GM19467 (cell line): Measurements from ENCODE around the gene CARNS1.

Experiments used
- ATAC-seq: cut with Tn5 transposase; IDR thresholded peaks from one replicate; pipeline ENCODE4 v1.9.1; 2021; ENCODE audit warnings: mild to moderate bottlenecking, moderate library complexity; ENCODE audit not compliant: unreplicated experiment

Gene CARNS1

GRCh38 chr11:67409261-67409666 is 6.2 kb upstream of the CARNS1 start:
- no peak for ATAC-seq

GRCh38 chr11:67409781-67410368 is 5.6 kb upstream of the CARNS1 start:
- no peak for ATAC-seq

GRCh38 chr11:67410369-67410831 is 5.1 kb upstream of the CARNS1 start:
- ATAC-seq = no peak

DNA sequence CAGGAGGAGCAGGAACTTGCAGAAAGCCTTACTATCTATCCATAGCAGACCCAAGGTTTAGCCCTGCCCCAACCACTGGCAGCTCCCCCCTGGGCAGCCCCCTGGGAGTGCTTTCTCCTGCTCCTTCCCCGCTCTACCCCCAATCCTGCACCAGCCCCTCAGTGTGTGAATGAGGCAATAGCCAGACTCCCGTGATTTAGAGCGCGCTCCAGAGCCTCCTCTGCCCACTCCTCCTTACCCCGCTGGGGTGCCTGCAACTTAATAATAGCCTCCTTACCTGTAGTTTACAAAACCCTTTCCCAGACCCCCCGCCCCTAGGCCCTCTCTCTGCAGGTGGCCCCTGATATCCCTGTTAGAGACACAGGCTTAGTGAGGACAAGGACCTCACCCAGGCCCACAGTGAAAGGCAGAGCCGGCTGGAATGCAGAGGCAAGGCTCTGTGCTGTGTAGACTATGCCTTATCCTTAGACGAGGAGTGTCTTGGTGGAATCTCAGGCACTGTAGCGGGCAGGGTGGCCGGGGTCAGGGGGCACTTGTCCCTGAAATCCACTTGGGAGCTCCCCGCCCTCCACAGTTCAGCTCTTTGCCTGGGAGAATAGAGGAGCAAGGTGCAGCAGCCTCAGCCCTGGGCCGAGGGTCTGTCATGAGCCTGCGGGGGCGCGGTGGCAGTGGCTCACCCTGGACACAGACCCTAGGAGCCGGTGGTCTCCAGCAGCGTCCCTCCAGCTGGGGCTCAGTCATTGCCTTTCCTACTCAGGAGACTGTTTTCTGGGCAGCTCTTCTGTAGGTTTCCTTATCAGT is 4.3 kb upstream of the CARNS1 start:
- ATAC-seq = no peak

GRCh38 chr11:67411785-67412152 is 3.7 kb upstream of the CARNS1 start:
- no peak for ATAC-seq

- ATAC-seq = no peak
Observed at GRCh38 chr11:67412495-67413179, 2.8 kb upstream of the CARNS1 start.

GRCh38 chr11:67413266-67413849 is 2.1 kb upstream of the CARNS1 start:
- ATAC-seq = no peak

DNA sequence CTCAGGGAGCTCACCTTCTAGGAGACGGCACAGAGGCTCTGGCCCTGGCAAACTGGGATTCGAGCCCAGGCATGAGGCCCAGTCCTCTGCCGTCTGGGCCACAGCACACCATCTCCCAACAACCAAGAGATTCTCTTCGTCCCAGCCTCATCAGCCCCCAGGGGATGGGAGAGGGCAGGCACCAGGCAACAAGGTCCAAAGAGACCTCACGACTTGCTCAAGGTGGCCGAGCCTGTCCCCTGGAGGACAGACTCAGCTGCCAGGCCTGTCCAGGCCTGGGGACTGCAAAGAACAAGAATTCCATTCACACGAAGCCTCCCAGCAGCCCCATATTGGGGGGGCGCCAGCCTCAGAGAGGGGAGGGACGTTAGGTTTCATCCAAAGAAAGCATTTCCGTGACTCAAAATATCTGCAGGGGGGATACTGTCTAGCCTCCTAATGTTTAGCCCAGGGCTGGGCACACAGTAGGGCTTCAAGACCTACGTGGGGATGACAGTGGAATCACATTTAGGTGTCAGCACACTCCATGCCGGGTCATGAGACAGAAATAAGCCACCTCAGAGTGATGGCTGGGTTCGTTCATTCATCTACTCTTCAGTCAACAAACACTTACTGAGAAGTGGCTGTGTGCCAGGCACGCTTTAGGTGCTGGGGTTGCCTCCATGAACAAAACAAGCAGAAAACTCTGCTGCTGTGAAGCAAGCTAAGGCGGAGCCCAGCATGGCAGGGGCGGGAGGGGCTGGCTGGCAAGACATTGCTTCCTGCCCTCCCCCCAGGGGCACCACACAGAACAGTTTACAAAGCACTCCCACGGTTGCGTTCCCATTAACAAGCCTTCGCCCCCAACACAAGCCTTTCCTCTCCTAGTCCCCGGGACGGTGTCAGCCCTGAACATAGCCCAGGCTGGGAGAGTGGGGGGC is 1.2 kb downstream of the CARNS1 start:
- ATAC-seq = no peak

- no peak for ATAC-seq
Observed at GRCh38 chr11:67417425-67417824, 1.9 kb downstream of the CARNS1 start.

DNA sequence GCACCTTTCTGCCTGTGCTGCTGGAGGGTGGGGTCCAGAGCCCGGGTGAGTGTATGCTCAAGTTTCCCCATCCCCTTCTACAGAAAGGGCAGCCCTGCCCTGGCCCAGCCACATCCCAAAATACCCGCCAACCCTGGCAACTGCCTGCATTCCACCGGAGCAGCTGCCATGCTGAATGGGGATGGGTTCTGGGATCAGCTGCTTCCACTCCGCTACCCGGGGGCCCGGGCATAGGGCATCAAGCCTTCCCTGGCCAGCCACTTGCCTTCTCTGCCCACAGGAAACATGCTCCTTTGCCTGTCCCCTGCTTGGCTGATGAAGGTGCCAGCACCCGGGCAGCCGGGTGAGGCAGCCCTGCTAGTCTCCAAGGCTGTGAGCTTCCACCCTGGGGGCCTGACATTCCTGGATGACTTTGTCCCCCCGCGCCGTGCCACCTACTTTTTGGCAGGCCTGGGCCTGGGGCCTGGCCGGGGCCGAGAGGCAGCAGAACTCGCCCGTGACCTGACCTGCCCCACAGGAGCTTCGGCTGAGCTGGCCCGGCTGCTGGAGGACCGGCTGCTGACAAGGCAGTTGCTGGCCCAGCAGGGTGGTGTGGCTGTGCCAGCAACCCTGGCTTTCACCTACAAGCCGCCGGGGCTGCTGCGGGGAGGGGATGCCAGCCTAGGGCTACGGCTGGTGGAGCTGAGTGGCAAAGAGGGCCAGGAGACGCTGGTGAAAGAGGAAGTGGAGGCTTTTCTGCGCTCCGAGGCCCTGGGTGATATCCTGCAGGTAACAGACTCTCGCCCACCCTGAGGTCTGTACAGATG is 3.2 kb downstream of the CARNS1 start:
- ATAC-seq = no peak

- no peak for ATAC-seq
Observed at GRCh38 chr11:67419325-67420049, 4.0 kb downstream of the CARNS1 start.

GRCh38 chr11:67420147-67420645 is 4.7 kb downstream of the CARNS1 start:
- ATAC-seq = no peak

DNA sequence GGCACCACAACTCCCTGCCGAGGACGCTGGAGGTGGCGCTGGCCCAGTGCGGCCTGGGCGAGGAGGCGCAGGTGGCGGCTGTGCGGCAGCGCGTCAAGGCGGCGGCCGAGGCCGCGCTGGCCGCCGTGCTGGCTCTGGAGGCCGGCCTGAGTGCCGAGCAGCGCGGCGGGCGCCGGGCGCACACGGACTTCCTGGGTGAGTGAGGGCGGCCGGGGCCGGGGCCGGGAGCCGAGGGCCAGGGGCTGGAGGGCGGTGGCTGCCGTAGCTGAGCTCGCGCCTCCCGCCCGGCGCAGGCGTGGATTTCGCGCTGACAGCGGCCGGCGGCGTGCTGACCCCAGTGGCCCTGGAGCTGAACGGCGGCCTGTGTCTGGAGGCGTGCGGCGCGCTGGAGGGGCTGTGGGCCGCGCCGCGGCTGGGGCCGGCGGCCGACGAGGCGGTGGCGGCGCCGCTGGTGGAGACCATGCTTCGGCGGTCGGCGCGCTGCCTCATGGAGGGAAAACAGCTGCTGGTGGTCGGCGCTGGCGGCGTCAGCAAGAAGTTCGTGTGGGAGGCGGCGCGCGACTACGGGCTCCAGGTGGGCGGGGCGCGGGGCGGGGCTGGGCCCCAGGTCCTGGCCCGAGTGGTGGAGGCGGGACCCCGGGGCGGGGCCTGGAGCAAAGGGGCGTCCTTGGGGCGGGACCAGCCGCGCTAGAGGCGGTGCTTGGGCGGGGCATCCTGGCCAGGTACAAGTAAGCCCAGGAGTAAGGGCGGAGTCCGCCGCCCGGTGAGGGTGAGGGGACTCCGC is 5.4 kb downstream of the CARNS1 start:
- ATAC-seq = peak; percentile 82

- ATAC-seq = peak; percentile 6
Observed at GRCh38 chr11:67421430-67422031, 6.1 kb downstream of the CARNS1 start.

DNA sequence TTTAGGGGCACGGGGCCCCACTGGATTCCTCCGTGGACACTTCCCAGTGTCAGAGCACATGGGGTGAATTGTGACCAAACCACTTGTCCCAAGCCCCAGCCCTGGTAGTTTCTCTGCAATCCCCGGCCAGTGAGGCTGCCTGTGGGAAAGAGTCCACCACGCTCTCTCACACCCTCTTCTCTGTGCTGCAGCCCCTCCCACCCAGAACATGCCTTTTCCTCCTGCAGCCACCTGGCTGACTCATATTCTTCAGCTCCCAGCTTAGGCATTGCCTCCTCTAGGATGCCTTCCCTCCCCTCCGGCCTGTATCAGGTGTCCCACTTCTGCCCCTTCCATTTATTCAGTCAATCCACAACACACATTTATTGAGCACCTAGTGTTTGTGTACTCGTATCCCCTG is 7.4 kb downstream of the CARNS1 start:
- no peak for ATAC-seq

- ATAC-seq = no peak
Observed at GRCh38 chr11:67423466-67423865, 8.0 kb downstream of the CARNS1 start.

DNA sequence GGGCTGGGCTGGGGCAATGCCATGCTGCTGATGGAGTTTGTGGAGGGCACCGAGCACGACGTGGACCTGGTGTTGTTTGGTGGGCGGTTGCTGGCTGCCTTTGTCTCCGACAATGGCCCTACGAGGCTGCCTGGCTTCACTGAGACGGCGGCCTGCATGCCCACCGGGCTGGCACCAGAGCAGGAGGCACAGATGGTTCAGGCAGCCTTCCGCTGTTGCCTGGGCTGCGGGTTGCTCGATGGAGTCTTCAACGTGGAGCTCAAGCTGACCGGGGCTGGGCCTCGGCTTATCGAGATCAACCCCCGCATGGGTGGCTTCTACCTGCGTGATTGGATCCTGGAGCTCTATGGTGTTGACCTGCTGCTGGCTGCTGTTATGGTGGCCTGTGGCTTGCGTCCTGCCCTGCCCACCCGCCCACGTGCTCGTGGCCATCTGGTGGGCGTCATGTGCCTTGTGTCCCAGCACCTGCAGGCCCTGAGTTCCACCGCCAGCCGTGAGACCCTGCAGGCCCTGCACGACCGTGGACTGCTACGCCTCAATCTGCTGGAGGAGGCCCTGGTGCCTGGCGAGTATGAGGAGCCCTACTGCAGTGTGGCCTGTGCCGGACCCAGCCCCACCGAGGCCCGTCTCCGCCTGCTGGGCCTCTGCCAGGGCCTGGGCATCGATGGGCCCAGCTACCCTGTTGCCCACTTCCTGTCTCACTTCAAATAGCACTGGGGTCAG is 8.6 kb downstream of the CARNS1 start:
- no peak for ATAC-seq
